CD4-positive, alpha-beta memory T cell (primary cell): ENCODE results near the gene AACS. TPM values are rescaled to one million over a fixed set of nuclear protein-coding genes. Genes with fewer than 3 reads are reported as not detected.
"Not testable (repeated sequence)": the region's sequence is repeated elsewhere in the genome, so short reads cannot be mapped to it uniquely, and the experiment has no call there.

ENCODE experiments used
- CTCF ChIA-PET: fragments of 350-600 bp; sonication (Branson Sonifier 250); formaldehyde crosslinking; loops from one replicate; lab custom pipeline; 2021; ENCODE audit warnings: inconsistent platforms; ENCODE audit not compliant: partially characterized antibody; lab: Charles Lee
- POLR2A ChIA-PET: fragments of 350-600 bp; sonication (Branson Sonifier 250); formaldehyde crosslinking; loops from one replicate; lab custom pipeline; 2021; ENCODE audit not compliant: partially characterized antibody; lab: Charles Lee
- DNase-seq, 5 donors: peaks; one replicate each; pipeline versions ENCODE4 v3.0.0 to v3.0.0-alpha.2; 2020 to 2022; ENCODE audit warnings: mixed read lengths in 1 of 5
- H3K27ac ChIP-seq: one replicate; pipeline ENCODE4 v1.7.0; 2013; ENCODE audit warnings: low read depth, low read length
- H3K27me3 ChIP-seq: 2 replicates; pipeline ENCODE4 v1.7.0; 2013; ENCODE audit warnings: mild to moderate bottlenecking, low read length, moderate library complexity; ENCODE audit not compliant: insufficient read depth
- H3K36me3 ChIP-seq: 2 replicates; pipeline ENCODE4 v1.7.0; 2013; ENCODE audit warnings: mild to moderate bottlenecking, low read length, moderate library complexity; ENCODE audit not compliant: insufficient read depth
- H3K4me1 ChIP-seq: 2 replicates; pipeline ENCODE4 v1.7.0; 2013; ENCODE audit warnings: mild to moderate bottlenecking, low read length, moderate library complexity; ENCODE audit not compliant: insufficient read depth
- H3K4me3 ChIP-seq, 2 donors: one replicate each; pipeline ENCODE4 v1.7.0; 2013; ENCODE audit warnings: low read length in 2 of 2, mild to moderate bottlenecking in 1 of 2
- H3K9me3 ChIP-seq, 2 donors: one replicate each; pipeline ENCODE4 v1.7.0; 2013; ENCODE audit warnings: low read length in 2 of 2, control low read depth in 1 of 2; ENCODE audit not compliant: control insufficient read depth in 1 of 2
- H3K27ac Mint-ChIP-seq, 7 donors: one replicate each; pipeline ENCODE4 v1.8.0; 2020 to 2021; ENCODE audit warnings: mixed read lengths in 7 of 7, mild to moderate bottlenecking in 6 of 7, inconsistent platforms in 3 of 7, moderate library complexity in 3 of 7
- H3K27me3 Mint-ChIP-seq, 2 donors: one replicate each; pipeline ENCODE4 v1.8.0; 2020 to 2021; ENCODE audit warnings: mixed read lengths in 2 of 2
- H3K36me3 Mint-ChIP-seq, 2 donors: one replicate each; pipeline ENCODE4 v1.8.0; 2020 to 2021; ENCODE audit warnings: mixed read lengths in 2 of 2, inconsistent platforms in 1 of 2, mild to moderate bottlenecking in 1 of 2
- H3K4me1 Mint-ChIP-seq, 4 donors: one replicate each; pipeline ENCODE4 v1.8.0; 2020 to 2021; ENCODE audit warnings: mixed read lengths in 4 of 4, mild to moderate bottlenecking in 1 of 4
- H3K4me3 Mint-ChIP-seq, 8 donors: one replicate each; pipeline ENCODE4 v1.8.0; 2020 to 2021; ENCODE audit warnings: mixed read lengths in 8 of 8, mild to moderate bottlenecking in 7 of 8, moderate library complexity in 6 of 8, inconsistent platforms in 3 of 8
- H3K9me3 Mint-ChIP-seq, 8 donors: one replicate each; pipeline ENCODE4 v1.8.0; 2020 to 2021; ENCODE audit warnings: mixed read lengths in 8 of 8, mild to moderate bottlenecking in 5 of 8, inconsistent platforms in 3 of 8, moderate library complexity in 1 of 8
- intact Hi-C: fragments of 100-400 bp; cut with micrococcal nuclease; formaldehyde crosslinking; loops from one replicate; pipeline ENCODE4 v1.15.1; 2023
- polyA plus RNA-seq, 2 donors: library from polyadenylated mRNA; unstranded; fragments of 300-500 nt; fragmentation: Illumina TruSeq; gene quantifications; one replicate each; pipeline ENCODE4 v1.2.3, GENCODE V29; 2021
- total RNA-seq, 2 experiments: library from RNA; stranded (reverse); gene quantifications; one replicate each; pipeline ENCODE4 v1.2.3, GENCODE V29; 2021

Gene AACS
- total and polyA plus RNA-seq, 4 experiments from 2014 or later: 9.7 to 12.5 (median 12.0) TPM

DNA sequence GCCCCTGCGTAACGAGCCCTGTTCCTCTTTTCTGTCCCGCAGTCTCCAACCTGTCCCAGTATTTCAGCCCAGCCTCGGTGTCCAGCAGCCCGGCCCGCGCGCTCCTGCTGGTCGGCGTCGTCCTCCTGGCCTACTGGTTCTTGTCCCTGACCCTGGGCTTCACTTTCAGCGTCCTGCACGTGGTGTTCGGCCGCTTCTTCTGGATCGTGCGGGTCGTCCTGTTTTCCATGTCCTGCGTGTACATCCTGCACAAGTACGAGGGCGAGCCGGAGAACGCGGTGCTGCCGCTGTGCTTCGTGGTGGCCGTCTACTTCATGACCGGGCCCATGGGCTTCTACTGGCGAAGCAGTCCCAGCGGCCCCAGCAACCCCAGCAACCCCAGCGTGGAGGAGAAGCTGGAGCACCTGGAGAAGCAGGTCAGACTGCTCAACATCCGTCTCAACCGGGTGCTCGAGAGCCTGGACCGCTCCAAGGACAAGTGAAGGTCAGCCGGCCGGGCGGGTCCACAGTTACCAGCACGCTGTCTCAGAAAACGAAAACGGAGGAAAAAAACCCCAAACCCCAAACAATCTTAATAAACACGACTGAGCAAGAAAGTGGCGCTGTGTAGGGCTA, 40.2 kb upstream of the AACS start:
- Mint-ChIP-seq H3K27me3 (no peaks in the 10 kb centered on the region), H3K36me3 (peaks cover 2 to 16% of the 10 kb centered on the region in 2 donors), H3K9me3 (peaks cover 0 to 3% (median 0%) of the 10 kb centered on the region in 8 donors), H3K27ac (no peak overlapping the region), H3K4me1 (no peaks in the 10 kb centered on the region), H3K4me3 (no peak overlapping the region)
- ChIA-PET POLR2A (no interaction called here), CTCF (no interaction called here)
- Histone ChIP-seq H3K4me3 (no peak overlapping the region), H3K27me3 (no peaks in the 10 kb centered on the region), H3K9me3 (no peaks in the 10 kb centered on the region), H3K4me1 (no peaks in the 10 kb centered on the region), H3K36me3 (no peaks in the 10 kb centered on the region), H3K27ac (no peak overlapping the region)
- intact Hi-C loops: no loop called here
- DNase-seq: no peak

DNA sequence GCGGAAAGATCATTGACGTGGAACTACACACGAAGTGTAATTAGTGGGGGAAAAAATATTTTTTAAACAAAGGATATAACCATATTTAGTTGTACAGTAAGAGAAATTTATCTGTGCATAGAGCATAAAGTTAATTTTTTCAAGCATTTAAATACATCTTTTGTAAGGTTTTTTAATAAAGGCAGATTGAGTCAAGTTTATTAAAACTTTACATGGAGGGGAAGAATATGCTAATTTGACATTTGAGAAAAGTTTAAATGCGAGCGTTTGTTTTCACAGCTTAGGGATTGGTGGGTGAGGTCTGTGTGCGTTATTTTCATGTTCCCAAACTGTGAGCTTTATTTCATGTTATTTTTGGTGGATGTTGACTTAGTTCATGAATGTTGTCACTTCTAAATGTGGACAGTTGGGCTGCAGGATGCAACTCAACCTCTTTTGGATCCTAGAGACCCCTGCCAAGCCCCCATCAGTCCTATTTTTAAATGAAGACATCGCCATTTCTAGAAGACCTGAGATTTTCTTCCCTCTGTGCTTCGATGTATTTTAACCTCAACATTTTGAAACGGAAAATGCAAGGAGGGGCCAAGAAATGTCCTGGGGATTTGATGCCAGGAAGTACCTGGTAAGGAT, 39.5 kb upstream of the AACS start:
- H3K36me3 Mint-ChIP-seq: peaks cover 2 to 16% of the 10 kb centered on the region in 2 donors
- DNase-seq: no peak
- no peaks in the 10 kb centered on the region for H3K4me1 Mint-ChIP-seq
- Histone ChIP-seq H3K4me1 (no peaks in the 10 kb centered on the region), H3K27ac (no peak overlapping the region), H3K9me3 (no peaks in the 10 kb centered on the region), H3K36me3 (no peaks in the 10 kb centered on the region), H3K27me3 (no peaks in the 10 kb centered on the region), H3K4me3 (no peak overlapping the region)
- peaks cover 0 to 3% (median 0%) of the 10 kb centered on the region in 8 donors for H3K9me3 Mint-ChIP-seq
- H3K27me3 Mint-ChIP-seq: no peaks in the 10 kb centered on the region
- H3K4me3 Mint-ChIP-seq: no peak overlapping the region
- ChIA-PET CTCF (no interaction called here), POLR2A (no interaction called here)
- H3K27ac Mint-ChIP-seq: no peak overlapping the region
- intact Hi-C loops: no loop called here

DNA sequence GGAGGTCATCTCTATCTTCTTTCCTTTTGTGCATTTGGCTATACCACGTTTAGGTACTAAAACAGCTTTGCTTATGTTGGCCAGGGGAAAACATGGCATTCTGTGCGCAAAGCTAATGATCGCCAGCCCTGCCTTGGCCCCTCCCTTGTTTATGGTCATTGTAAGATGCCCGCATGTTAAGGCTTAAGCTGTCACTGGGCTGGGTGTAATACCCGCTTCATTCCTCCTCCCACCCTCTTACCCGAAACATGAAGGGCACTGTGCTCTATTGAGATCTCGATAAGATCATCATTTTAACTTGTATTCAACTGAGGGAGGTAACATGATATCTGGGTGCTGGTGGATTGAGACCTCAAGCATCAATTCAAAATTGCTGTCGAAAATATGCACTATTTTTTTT, 37.1 kb upstream of the AACS start:
- no peak overlapping the region for H3K27ac Mint-ChIP-seq
- H3K9me3 Mint-ChIP-seq: peaks cover 0 to 2% (median 0%) of the 10 kb centered on the region in 8 donors
- ChIA-PET CTCF (no interaction called here), POLR2A (no interaction called here)
- no peak overlapping the region for H3K4me3 ChIP-seq
- H3K27me3 ChIP-seq: no peaks in the 10 kb centered on the region
- H3K36me3 Mint-ChIP-seq: peaks cover 0 to 11% of the 10 kb centered on the region in 2 donors
- intact Hi-C loops: no loop called here
- no peaks in the 10 kb centered on the region for H3K36me3 ChIP-seq
- no peak overlapping the region for H3K4me3 Mint-ChIP-seq
- H3K4me1 Mint-ChIP-seq: no peaks in the 10 kb centered on the region
- no peak for DNase-seq
- H3K27me3 Mint-ChIP-seq: no peaks in the 10 kb centered on the region
- no peaks in the 10 kb centered on the region for H3K9me3 ChIP-seq
- H3K4me1 ChIP-seq: no peaks in the 10 kb centered on the region
- H3K27ac ChIP-seq: no peak overlapping the region

DNA sequence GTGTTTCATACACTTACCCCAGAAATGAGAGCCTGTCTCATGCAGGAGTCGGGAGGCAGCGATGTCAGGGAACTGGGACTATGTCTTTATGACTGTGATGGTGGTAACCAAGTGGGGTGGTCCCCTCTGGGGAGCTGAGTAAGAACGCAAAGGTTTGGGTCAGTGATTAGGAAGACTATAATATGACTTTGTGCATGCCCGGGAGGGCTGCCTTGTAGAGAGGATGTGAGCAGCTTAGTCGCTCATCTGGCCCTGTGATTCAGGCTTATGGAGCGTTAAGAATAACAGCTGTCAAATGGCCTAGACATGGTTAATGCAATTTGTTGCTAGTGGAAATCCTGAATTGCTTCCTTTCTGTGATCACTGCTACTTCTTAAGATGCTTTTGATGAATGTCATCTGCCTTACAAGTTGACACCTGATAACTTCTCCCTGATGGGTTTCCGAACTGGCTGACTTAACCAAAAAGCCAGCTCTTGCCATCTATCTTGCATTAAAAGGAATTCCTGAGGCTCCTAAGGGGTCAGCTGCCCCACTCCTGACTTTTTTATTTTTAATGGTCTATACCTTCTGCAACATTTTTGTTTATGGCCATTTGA, 35.4 kb upstream of the AACS start:
- no peak for DNase-seq
- H3K4me3 ChIP-seq: no peak overlapping the region
- H3K36me3 ChIP-seq: no peaks in the 10 kb centered on the region
- Mint-ChIP-seq H3K27ac (no peak overlapping the region), H3K4me3 (no peak overlapping the region), H3K27me3 (no peaks in the 10 kb centered on the region), H3K9me3 (peaks cover 0 to under 1% (median 0%) of the 10 kb centered on the region in 8 donors), H3K36me3 (peaks cover 0 to 5% of the 10 kb centered on the region in 2 donors), H3K4me1 (no peaks in the 10 kb centered on the region)
- no peaks in the 10 kb centered on the region for H3K27me3 ChIP-seq
- ChIA-PET POLR2A (no interaction called here), CTCF (no interaction called here)
- H3K27ac ChIP-seq: no peak overlapping the region
- H3K9me3 ChIP-seq: no peaks in the 10 kb centered on the region
- no peaks in the 10 kb centered on the region for H3K4me1 ChIP-seq
- intact Hi-C loops: no loop called here

DNA sequence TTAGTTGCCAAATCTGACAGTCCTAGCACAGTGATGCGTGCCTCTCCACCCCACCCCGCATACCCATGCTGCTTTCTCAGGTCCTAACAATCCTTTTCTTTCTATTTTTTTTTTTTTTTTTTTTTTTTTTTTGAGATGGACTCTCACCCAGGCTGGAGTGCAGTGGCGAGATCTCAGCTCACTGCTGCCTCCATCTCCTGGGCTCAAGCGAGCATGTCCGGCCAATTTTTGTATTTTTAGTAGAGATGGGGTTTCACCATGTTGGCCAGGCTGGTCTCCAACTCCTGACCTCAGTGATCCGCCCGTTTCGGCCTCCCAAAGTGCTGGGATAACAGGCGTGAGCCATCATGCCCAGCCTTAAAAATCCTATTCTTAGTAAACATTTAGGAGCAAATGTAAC, 33.8 kb upstream of the AACS start:
- H3K27me3 Mint-ChIP-seq, H3K27ac ChIP-seq, H3K36me3 ChIP-seq, H3K4me1 ChIP-seq, H3K9me3 ChIP-seq, CTCF ChIA-PET, H3K9me3 Mint-ChIP-seq, H3K36me3 Mint-ChIP-seq, H3K4me1 Mint-ChIP-seq, H3K4me3 ChIP-seq, POLR2A ChIA-PET, intact Hi-C loops, DNase-seq, H3K4me3 Mint-ChIP-seq, H3K27ac Mint-ChIP-seq, H3K27me3 ChIP-seq: not testable (repeated sequence)

GRCh38 chr12:125032466-125033152, 32.6 kb upstream of the AACS start:
- H3K27me3 Mint-ChIP-seq: no peaks in the 10 kb centered on the region
- DNase-seq: no peak
- H3K4me1 Mint-ChIP-seq: no peaks in the 10 kb centered on the region
- H3K4me3 Mint-ChIP-seq: no peak overlapping the region
- Histone ChIP-seq H3K4me1 (no peaks in the 10 kb centered on the region), H3K27ac (no peak overlapping the region), H3K27me3 (no peaks in the 10 kb centered on the region), H3K4me3 (no peak overlapping the region), H3K36me3 (no peaks in the 10 kb centered on the region), H3K9me3 (no peaks in the 10 kb centered on the region)
- POLR2A ChIA-PET: no interaction called here
- H3K27ac Mint-ChIP-seq: peak overlapping the region in 1 of 7 donors; percentile 42
- no peaks in the 10 kb centered on the region for H3K36me3 Mint-ChIP-seq
- peaks cover 0 to 3% (median 0%) of the 10 kb centered on the region in 8 donors for H3K9me3 Mint-ChIP-seq
- intact Hi-C loops: no loop called here
- CTCF ChIA-PET: no interaction called here

GRCh38 chr12:125033288-125033687, 31.9 kb upstream of the AACS start:
- Mint-ChIP-seq H3K36me3 (no peaks in the 10 kb centered on the region), H3K4me3 (no peak overlapping the region), H3K27me3 (no peaks in the 10 kb centered on the region), H3K27ac (peak overlapping the region in 2 of 7 donors; percentile 7 to 53), H3K9me3 (peaks cover 0 to 3% (median 0%) of the 10 kb centered on the region in 8 donors), H3K4me1 (no peaks in the 10 kb centered on the region)
- intact Hi-C loops: no loop called here
- H3K9me3 ChIP-seq: no peaks in the 10 kb centered on the region
- no peak overlapping the region for H3K4me3 ChIP-seq
- H3K4me1 ChIP-seq: no peaks in the 10 kb centered on the region
- no peak for DNase-seq
- ChIA-PET POLR2A (no interaction called here), CTCF (no interaction called here)
- H3K27me3 ChIP-seq: no peaks in the 10 kb centered on the region
- H3K27ac ChIP-seq: no peak overlapping the region
- no peaks in the 10 kb centered on the region for H3K36me3 ChIP-seq
